Stimulated activated CD8-positive, alpha-beta memory T cell treated with anti-CD3 and anti-CD28 coated beads, Interleukin-15, amount 100 ng/mL, for 24 hours (primary cell): ENCODE results near the gene KRT80.

Experiments used
- DNase-seq: peaks from one replicate; pipeline ENCODE4 v3.0.0-alpha.2; 2020; ENCODE audit warnings: low read depth

Gene KRT80

DNA sequence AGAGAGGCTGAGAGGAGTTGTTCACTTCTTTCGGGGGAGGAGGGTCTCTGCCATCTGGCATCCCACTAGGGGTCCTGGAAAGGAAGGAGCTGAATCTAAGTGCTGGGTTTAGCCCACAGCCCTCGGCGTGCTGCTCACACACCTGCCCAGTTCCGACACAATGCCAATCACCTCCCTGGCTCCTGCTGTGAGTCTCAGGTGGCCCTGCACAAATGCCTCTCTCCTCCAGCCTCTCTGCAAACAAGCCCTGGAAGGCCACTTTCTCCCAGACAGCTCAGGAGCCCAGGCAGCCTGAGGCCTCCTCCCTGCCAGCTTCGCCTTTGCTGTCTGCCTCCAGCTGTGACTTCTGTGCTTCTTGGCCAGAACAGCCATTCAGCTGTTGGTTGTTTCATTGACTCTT lies 61.1 kb downstream of the KRT80 start:
- DNase-seq: no peak

DNA sequence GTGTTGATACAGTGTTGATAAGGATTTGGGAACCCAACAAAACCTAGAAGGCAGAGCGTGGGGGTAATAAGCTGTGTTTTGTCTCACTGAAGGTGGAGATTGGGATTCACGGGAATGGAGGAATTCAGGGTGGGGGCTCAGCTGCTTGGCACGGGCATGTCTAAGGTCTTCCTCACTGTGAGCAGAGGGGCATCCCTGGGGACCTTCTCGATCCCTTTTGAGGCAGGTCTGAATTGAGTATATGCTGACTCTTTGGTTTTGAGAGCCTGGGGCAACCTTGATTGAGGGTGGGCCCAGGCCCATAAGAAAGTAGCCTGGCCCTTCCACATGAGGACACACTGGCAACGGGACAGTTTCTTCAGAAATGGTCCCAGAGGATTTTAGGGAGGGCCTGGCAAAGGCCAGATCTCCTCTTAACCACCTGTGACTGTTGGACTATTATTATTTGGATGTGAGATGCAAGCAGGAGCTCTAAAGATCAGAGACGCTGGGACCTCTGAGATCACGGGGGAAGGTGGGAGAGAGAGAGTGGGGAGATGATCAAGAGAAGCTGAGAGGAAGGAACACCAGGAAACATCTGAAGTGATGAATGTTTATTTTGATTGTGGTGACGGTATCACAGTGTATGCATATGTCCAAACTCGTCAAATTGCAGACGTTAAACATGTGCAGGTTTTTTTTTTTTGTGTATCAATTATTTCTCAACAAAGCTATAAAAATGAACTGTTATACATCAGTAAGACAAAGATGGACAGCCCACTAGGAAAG lies 63.9 kb downstream of the KRT80 start:
- no peak for DNase-seq

DNA sequence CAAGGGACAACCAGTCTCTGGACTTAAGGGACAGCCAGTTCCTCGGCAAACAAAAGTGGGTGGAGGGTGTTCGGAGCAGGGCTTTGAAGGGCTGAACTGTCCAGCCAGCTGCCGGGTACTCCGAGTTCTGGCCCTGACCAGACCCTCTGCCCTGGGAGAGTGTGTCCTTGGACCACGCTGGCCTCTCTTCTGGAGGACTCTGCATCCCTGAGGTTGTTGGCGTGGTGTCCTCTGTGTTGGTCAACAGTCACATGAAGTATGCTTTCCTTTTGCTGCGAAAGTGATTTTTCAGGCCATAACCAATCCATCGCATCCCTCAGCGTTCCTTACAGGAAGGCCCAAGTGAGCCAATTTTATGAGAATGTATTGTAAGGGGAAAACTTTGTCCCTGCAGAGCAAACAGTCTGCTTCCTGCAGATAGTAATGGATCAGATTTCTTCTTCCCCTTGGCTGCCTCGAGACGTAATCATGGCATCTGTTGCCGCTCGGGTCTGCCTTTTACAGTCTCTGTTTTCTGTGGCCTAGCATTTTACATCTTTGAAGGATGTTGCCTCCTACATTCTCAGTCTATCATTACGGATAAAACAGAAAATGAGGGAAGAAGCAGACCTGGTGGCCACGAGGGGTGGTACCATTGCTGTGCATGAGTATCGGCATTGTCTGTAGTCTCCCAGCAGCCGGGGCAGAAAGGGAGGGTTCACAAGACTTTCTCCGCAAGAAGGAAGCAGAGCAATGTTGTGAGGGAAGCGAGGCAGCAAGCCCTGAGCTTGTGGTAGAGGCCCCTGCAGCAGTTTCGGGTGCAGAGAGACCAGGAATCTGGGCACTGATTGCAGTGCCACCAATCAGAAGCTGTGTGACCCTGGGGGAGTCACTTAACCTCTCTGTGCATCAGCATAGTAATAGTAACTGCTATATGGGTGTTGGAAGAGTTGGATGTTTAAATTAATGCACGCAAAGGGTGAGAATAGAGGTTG lies 64.9 kb downstream of the KRT80 start:
- no peak for DNase-seq

DNA sequence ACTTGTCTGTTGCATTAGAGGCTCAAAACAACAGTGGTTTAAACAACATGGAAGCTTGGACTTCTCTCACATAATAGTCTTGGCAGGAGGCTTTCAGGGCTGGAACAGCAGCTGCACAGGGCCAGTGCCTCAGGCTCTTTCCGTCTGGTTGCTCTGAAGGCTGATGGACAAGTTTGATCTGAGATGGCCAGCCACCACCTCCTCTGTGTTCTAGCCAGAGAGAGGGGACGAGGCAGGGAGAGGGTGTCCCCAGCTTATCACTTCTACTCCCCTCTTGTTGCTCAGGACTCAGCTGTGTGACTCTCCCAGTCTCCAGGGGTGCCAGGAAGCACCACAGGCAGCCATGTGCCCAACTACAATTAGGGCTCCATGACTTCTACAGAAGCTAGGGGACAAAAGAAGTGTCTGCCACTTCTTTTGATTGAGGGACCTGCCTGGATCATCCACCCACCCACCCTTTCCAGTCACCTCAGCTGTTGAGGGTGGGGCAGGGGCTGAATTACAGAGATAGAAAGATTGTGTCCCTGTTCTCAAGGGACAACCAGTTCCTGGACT lies 65.7 kb downstream of the KRT80 start:
- no peak for DNase-seq

DNA sequence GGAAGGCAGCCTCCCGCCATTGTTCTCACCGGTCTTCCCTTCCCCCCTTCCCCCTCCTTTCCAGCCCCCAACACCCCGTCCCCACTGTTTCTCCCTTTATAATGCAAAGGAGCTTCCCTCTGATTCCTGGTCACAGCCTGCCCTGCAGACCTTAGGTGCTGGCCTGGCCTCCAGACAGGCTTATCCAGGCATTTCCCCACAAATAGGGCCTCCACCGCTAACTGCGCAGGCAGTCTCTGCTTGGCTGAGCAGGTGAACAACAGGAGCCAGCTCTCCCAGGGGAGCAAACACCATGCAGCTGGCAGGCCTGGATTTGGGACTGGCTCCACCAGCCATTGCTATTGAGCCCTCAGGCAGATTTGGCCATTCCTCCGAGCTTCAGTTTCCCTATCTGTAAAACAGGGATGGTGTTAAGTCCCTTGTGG lies 66.3 kb downstream of the KRT80 start:
- DNase-seq: no peak

DNA sequence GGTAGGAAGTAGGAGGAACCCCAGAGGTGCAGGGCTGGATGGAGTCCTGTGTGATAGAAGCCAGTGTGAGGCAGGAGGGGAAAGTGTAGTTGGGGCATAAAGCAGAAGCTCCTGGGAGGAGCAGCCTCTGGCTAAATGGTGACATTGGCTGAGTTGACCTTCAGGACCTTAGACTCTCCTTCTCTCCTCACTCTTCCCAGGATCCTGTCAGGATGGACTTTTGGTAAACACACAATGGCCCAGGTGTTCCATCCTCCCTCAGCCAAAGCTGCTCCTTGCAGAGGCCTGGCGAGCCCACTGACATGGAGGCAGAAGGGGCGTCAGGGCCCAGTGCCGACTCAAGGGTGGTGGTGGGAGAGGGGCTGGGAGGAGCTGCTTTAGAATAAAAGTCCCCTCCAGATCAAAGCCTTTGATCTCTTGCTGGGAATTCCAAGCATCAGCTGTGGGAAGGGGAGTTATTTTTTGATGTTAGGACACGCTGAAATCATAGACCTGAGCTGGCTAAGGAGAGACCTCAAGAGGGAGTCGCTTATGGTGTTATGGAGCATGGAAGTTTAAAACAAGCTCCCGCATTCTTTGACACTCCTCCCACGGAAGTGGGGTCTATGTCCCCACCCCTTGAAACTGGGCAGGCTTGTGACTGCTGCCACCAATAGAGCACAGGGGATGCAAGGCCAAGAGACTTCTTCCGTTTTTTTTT lies 68.2 kb downstream of the KRT80 start:
- DNase-seq: no peak

DNA sequence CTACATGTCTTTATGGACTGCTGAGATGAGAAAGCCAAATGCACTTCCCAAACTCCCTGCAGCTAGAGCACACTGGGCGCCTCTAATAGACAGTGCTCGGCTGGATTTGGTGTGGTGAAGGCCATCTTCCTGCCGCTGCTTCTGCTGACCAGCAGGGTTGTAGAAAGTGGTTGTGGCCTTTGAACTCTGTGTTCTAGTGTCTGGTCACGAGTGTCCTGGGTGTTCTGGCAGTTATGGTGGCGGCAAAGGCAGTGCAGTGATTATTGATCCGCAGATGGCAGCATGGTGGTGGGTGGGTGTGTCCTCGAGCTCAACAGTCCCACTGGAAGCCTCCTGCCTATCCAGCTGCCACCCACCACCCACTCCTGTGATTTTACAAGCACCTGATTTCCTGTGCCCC lies 68.9 kb downstream of the KRT80 start:
- DNase-seq: no peak

DNA sequence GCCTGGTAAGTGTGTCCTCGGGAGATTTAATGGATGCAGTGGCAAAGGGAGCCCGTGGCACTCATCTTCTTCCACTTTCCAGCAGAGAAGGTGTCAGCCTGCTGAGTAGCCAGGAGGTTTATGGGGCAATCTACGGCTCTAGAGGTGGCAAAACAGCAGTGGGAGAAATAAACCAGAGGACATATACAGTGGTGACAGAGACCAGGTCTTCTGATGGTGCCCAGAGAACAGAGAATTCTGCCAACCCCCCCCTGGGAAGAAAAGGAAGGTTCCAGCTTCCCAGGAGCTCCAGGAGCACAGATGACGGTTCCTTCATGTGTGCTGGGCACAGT lies 69.3 kb downstream of the KRT80 start:
- DNase-seq: no peak

DNA sequence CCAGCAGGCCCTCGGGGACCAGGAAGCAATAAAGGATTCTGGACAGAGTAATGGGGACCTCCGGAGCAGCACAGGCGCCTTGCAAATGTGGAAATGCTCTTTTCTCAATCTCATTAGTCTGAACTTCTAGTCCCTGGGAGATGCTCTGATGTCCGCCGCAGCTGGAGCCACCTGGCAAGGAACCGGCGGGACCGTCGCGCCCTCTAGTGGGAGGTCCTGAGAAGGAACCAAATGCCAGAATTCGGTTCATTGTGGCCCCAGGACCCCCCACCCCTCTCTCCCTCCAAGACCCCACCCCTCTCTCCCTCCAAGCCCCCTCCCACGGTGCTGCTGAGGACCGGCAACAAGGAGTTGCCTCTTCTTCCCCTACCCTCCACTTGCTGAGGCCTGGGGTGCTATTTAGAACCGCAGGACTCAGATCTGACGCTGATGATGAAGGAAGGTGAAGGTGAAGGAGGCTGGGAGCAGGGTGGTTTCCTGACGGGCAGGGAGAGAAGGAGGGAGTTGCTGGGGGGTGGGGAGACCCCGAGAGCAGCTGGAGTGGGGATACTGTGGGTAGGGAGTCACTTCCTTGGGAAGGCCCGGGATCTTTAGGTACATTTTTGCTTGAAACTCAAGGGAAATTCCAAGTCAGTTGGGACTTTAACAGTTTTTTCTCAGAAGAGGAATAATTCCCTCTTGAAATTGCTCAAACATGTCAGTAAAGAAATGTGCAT lies 69.8 kb downstream of the KRT80 start:
- peak; percentile 44 for DNase-seq

DNA sequence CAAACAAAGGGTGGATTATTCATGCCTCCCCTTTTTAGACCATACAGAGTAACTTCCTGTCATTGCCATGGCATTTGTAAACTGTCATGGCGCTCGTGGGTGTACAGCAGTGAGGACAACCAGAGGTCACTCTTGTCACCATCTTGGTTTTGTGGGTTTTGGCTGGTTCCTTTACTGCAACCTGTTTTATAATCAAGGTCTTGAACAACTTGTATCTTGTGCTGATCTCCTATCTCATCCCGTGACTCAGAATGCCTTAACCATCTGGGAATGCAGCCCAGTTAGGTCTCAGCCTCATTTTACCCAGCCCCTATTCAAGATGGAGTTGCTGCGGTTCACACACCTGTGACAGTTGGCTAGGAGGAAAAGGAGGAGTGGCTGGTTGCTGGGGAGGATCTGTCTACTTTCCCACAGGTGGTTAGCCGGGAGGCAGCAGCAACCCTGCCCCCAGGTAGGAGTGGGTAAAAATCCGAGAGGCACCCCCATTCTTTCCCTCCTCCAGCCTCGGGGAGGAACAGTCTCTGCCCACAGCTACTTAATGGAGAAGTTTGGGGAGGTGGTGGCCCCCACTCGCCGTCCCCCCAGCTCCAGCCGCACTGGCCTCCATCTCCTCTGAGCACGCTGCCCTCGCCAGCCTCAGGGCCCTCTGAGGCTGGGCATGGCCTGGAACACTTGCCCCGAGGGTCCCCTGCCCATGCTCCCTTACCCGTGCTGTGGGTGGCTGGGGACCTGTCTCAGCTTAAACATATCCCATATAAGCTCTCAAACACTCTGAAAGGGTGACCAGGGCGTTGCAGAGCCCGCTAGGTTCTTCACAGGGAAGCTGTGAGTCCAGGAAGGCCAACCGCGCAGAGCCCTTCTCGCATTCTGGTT lies 70.6 kb downstream of the KRT80 start:
- DNase-seq: no peak

DNA sequence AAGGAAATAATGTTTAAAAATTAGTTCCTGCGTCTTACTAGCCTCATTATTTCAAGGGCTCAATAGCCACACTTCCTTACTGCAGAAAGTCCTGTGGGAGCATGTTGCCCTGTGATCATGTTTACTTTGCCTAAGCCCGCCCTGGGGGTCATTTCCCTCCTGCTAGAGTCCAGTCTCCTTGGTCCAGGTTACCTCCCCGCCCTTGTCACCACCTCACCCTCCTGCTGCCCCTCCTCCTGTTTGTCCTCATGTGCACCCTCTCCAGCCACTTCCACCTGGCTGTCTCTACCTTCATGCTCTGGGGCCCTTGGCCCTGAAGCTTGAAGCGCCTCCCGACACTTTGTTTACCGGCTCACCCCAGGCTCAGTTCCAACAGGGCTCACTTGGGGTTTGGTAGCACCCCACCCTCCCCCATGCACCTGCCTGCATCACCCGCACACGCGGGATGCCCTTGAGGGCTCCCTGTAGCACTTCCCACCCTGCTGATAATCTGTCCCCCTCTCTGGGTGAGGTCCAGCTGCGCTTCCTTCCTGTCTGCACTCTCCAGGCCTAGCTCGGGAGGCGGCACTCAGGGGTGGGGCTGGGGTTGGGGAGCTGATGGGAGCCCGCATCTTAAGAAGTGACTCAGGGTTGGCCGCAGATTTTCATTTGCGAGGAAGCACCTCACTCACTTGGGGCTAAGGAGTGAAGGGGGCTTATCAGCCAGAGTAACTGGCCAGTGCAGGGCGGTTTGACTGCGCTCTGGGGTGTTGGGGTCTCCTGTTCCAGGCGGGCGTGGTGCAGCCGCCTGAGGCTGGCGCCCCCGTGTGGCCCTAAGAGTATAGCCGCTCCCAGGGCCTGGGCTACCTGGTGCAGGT lies 72.2 kb downstream of the KRT80 start:
- DNase-seq: no peak
